Effector CD8-positive, alpha-beta T cell (primary cell): ENCODE data around the gene SERTAD1.
"Not testable (repeated sequence)": the region's sequence is repeated elsewhere in the genome, so short reads cannot be mapped to it uniquely, and the experiment has no call there.

Experiments
- DNase-seq: peaks from one replicate; lab custom pipeline; 2025; lab: John Stamatoyannopoulos, UW

SERTAD1 gene

DNA sequence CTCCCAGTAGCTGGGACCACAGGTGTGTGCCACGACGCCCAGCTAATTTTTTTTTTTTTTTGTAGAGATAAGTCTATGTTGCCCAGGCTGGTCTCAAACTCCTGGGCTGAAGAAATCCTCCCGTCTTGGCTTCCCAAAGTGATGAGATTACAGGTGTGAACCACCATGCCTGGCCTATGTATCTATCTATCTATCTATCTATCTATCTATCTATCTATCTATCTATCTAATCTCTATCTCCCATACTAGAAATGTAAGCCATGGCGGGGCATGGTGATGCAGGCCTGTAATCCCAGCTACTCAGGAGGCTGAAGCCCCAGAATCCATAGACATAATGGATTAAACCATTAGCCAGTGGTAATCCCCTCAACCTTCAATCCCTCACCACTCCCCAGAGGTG, 24.9 kb upstream of the SERTAD1 start:
- DNase-seq = no peak

DNA sequence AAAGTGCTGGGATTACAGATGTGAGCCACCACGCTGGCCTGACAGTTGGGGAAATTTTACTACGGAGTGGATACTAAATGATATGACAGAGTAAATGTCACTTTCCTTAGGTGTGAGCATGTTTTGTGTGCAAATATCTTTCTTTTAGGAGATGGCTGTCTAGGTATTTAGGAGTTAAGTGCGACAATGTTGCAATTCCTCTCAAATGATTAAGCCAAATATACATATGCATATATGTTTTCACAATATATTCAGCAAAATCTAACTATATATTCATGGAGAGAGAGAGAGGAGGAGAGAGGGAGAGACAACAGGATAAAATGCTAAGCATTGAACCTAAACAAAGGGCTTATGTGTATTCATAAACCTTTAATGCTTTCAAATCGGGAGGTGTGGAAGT, 23.7 kb upstream of the SERTAD1 start:
- no peak for DNase-seq

DNA sequence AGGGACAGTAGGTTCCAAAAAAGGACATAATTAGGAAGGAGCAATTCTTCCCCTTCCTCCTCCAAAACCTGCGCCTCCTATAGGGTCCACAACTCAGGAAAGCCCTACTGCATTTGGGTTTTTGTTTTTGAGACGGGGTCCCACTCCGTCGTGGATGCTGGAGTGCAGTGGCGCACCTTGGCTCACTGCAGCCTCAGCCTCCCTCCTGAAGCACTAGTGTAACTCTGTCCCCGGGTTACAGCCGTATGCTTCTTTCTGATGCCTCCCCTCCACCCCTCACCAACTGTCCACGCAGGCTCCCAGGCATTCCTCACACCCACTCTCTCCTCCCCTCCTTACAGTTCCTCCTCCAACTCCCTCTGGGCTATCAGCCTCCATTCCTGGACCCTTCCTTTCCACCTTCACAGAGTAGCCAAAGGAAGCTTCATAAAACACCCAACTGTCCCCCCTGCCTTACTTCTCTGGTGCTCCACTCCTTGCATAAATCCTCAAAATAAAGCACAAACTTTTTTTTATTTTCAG, 20.5 kb upstream of the SERTAD1 start:
- DNase-seq = no peak

DNA sequence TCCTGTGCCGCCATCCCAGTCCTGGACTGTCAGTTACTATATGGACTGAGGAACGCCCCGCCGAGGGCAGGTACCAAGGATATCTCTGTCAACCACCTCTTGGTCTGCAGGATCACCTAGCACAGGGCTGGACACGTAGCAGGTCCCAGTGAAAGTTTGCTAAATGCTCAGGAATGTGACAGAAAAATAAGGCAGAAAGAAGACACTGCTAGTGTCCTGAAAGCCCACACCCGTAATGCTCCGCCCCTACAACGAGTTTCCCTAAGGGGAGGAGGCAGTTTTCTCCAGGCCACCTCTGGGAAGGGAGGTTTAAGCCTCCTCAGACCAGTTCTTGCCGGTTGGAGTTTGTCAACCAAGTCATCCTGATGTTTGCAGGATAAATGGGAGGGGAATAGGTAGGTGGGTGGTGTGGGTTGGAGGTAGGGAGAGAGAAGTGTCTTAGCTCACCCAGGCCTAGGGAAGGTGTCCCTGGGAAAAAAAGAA, 20.0 kb upstream of the SERTAD1 start:
- DNase-seq = no peak

DNA sequence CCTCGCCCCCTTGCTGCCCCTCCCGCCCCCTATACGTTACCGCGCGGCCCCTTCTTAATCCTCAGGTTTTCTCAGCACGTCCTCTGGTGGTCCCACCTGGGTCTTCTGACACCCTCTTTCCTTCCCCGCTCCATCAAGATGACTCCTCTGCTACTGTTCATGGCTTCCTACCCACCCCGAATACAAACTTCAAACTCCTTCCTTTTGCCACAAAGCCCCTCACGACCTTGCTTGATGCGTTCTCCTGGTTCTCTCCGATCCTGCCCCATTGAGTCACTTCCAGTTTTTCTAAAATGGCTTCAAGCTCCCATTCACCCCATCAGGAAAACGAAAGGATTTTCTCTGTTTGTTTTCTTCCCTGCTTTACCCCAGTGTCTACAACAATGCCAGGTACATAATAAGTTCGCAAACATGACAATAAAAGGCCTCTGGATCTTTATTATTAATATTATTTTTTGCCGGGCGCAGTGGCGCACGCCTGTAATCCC, 19.1 kb upstream of the SERTAD1 start:
- no peak for DNase-seq

DNA sequence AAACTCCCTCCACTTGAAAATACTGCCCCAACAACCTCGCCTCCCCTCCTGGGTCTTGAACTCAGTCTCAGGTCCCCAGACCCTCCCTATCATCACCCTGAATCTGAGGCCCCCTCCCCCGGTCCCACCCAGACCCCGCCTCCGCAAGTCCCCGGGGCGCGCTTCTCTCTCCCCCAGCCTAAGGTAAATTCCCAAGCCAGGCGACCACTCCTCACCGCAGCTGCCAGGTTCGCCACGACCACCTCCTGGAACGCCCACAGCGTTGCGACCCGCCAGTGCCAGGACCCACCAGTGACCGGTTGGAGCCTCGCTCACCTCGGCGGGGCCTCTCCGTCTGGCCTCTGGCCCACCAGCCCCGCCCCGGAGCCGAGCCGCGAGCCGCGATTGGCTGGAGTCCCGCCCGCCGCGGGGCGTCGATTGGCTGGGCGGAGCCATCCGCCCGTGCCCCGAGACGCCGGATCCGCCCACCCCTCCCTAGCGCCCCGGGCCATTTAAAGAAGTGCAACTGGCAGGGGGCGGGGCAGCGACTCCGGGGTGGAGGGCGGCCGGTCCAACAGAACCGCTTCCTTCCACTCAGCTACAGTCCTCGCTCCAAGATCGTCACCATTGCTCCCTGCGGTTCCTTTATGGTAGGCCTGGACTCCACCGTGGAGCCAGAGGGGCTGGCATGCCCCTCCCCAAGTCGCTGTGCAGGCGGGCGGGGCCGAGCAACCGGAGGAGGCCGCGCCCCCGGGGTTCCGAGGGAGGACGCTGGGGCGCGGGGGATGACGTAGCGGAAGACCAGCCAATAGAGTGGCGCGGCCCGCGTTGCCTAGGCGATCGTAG, 18.4 kb upstream of the SERTAD1 start, which contains the start of gene SERTAD3:
Gene SERTAD3 (minus strand): TSS at position 336 of the 825 bp plus-strand sequence. CDS start 2,255 bp downstream, outside the sequence.
- peak; percentile 95 for DNase-seq

DNA sequence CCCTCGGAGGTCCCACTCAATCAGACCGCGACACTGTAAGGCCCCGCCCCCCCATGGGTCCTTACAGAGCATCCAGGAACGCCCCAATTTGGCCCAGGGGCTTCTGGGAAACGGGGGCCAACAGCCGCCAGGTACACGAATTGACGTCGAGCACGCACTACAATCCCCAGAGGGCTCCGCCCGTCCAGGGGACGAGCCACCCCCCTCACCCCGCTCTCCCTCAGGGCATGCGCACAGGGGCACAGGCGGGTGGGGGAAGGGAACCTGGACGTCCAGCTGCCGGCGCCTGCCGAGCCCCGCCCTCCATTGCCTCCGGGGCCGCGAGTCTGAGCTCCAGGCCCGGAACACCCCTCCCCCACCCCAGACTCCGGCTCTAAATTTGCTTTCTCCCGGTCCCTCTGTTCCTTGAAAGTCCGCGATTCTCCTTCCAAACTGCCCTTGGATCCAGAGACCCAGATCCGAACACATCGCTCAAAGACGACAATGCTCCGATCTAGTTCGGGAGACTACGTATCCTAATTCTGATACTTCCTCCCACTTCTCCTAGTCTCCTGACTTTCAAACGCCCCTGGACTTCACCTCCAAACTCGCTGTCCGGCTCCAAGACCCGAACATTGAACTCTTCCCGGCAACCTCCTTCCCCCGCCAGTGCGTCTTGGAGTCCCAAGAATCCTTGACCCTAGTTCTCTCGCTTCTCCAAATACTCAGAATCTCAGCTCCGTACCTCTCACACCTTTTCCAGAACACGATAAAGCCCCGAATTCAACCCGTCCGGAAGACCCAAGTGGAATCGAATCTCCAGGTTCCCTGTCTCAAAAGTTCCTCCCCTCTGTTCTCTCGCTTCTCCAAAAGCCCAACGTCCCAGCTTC, 17.6 kb upstream of the SERTAD1 start:
- DNase-seq = peak; percentile 99

DNA sequence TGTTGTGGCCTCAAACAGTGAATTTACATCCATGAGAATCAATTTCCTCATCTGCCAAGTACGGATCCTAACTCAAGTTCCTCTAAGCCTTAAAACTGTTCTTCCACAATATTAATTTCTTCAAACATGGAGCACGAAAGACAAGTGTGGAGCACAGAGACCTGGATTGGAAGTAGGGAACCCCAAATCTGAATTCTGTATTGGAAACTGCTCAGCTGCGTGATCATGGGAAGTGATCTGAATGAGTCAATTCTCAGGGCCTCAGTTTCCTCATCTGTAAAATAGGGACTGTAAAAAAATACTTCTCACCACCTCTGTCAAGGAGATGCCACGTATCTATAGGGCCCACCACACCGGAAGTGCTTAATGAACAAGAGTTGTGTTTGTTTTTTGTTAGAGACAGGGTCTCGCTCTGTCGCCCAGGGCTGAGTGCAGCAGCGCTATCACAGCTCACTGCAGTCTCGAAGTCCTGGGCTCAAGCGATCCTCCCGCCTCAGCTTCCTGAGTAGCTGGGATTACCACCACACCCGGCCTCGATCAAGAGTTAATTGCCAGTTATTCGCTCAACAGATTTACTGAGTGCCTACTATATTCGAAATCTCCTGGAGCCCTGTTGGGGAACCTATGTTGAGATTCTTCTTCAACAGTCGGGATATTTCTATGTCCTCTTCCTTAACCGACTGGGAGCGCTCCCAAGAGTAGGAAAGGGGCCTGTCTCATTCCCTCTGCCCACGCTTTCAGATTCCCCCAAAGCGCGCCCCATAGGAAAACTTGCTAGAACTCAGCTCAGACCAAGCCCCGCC, 16.7 kb upstream of the SERTAD1 start:
- no peak for DNase-seq

DNA sequence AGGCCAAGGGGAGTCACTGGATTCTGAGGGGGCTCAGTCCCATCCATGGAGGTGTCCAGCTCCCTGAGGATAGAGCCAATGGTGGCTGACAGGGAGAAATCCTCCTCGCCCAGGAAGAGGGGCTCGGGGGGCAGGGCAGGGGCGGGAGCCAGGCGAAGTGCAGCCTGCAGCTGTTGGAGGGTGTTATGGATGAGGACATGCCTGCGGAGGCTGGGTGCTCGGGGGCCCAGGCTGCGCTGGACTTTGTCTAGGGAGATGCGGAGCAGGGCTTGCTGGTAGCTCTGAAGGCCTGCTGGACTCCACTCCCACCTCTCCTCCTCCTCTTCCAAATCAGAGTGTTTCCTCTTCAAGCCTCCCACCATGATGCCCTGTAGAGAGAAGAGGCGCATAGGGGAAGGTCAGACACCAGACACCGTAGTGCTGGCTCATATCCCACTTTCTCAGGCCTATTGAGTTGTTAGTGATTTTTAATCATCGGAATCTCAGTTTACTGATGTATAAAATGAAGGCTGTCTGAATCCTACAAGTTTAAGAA, 16.0 kb upstream of the SERTAD1 start:
- DNase-seq = no peak

DNA sequence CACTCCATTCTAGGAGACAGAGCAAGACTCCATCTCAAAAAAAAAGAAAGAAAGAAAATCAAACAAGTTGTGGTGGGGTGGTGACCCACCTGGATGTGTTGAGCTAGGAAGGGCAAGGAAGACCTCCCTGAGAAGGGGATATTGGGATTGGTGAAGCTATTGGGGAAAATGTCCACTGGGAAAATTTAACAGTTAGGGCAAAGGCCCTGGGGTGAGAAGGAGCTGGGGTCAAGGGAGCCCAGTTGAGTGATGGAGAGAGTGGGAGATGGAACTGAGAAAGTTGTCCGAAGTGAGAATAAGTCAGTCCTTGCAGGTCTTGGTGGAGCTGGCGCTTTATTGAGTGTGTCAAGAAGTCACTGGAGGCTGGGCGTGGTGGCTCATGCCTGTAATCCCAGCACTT, 12.5 kb upstream of the SERTAD1 start:
- no peak for DNase-seq

DNA sequence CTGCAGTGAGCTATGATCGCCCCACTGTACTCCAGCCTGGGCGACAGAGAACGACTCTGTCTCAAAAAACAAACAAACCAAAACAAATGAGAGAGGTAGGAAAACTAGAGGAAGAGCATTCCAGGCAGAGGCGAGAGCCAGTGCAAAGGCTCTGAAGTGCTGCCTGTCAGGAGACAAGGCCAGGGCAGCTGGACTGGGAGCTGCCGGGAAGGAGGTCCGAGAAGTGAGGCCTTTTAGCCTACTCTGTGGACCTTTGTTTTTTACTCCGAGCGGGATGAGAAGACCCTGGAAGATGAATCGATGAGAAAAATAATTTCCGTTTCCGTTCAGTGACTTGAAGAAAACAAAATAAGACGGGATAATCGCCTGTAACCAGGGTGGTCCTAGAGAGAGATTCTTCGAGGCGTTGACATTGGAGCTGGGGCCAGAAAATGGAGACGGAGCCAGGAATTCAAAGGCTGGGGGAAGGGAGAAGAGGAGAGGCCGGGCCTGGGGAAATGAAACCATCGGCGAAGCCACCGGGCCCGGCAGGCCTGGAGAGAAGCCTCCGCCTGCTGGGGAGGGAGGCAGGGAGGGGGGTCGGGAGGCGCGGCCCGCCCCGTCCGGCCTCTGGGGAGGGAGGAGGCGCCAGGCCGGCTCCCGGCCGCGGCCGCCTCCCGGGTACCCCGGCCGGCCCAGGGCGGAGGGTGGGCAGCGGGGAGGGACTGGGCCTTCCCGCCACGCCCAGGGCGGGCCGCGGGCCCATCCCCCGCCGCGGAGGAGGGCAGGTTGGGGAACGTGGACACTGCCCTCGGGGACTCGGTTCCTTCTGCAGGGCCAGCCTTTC, 7.8 kb upstream of the SERTAD1 start:
- peak; percentile 24 for DNase-seq

DNA sequence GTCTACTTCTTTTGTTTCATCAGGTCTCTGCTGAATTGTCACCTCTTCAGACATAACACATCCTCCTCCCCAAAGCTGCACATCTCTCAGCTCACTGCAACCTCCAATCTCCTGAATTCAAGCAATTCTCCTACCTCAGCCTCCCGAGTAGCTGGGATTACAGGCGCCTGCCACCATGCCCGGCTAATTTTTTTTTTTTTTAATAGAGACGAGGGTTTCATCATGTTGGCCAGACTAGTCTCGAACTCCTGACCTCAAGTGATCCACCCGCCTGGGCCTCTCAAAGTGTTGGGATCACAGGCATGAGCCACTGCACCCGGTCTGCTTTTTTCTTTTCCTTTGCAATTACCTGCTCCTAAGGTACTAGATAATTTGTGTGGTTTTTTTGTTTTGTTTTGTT, 7.0 kb upstream of the SERTAD1 start:
- DNase-seq = not testable (repeated sequence)

DNA sequence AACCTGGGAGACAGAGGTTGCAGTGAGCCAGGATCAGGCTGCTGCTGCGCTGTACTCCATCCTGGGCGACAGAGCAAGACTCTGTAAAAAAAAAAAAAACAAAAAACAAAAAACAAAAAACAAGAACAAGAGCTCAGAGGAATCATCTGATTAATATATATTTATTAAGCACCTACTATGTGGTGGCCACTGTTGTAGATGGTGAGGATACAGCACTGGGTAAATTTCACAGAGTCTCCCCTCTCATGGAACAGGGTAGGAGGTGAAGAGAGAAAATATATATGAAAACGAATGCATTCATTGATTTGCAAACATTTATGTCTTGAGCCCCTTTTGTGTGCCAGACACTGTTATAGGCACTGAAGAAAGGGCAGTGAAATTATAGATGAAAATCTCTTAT, 5.9 kb upstream of the SERTAD1 start:
- no peak for DNase-seq

DNA sequence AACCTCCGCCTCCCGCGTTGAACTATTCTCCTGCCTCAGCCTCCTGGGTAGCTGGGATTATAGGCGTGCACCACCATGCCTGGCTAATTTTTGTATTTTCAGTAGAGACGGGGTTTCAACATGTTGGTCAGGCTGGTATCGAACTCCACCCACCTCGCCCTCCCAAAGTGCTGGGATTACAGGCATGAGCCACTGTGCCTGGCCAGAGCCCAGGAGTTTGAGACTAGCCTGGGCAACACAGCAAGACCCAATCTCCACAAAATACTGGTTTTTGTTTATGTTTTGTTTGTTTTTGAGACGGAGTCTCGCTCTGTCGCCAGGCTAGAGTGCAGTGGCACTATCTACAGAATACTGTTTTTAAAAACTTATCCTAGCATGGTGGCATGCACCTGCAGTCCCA, 4.5 kb upstream of the SERTAD1 start:
- not testable (repeated sequence) for DNase-seq

DNA sequence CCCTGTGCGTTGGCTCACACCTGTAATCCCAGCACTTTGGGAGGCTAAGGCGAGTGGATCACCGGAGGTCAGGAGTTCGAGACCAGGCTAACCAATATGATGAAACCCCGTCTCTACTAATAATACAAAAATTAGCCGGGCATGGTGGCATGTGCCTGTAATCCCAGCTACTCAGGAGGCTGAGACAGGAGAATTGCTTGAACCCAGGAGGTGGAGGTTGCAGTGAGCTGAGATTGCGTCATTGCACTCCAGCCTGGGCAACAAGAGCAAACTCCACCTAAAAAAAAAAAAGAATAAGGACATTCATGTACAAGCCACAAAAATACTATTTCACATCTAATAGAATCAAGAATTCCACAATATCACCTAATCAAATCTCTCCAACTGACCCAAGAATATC, 2.4 kb upstream of the SERTAD1 start:
- DNase-seq = not testable (repeated sequence)

DNA sequence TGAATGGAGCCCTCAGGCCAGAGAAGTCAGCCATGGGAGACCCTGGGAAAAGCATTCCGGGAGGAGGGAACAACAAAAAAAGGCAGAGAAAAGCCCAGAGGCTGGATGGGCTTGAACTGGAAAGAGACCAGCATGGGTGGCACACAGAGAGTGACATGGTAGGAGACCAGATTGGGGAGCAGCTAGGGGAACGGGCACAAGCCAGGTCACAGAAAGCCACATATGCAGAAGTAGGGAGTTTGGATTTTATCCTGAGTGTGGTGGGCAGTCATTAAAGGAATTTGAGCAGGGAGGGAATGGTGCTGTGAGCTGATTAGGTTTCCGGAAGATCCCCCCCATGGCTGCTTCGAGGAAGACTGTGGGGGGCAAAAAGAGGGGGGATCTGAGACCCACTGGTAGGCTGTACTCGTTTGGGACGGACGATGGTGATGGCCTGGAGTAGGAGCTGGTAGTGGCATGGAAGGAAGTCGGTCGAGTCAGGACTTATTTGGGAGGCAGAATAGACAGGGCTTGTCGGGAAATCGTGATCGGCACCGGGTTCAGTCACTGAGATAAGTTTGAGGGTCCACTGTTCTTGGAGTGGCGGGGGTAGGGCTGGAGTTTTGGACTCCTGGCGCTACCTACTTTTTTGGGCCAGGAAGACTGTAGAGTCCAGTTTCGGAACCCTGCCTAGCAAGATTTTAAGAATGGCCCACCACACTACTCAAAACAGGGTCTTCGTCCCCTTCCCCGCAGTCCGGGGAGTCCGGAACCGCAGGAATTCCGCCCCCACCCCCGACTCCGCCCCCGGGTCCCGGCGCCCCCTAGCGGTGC, 949 bp downstream of the SERTAD1 start:
- no peak for DNase-seq

DNA sequence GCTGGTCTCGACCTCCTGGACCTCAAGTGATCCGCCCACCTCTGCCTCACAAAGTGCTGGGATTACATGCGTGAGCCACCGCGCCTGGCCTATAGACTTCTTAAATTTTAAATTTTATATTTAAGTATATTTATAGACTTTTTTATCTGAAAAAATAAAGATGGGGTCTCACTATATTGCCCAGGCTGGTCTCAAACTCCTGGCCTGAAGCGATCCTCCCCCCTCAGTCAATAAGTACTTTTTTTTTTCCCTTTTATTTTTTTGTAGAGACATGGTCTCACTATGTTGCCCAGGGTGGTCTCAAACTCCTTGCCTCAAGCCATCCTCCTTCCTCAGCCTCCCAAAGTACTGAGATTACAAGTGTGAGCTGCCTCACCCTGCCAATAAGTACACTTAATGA, 1.9 kb downstream of the SERTAD1 start:
- DNase-seq = no peak

DNA sequence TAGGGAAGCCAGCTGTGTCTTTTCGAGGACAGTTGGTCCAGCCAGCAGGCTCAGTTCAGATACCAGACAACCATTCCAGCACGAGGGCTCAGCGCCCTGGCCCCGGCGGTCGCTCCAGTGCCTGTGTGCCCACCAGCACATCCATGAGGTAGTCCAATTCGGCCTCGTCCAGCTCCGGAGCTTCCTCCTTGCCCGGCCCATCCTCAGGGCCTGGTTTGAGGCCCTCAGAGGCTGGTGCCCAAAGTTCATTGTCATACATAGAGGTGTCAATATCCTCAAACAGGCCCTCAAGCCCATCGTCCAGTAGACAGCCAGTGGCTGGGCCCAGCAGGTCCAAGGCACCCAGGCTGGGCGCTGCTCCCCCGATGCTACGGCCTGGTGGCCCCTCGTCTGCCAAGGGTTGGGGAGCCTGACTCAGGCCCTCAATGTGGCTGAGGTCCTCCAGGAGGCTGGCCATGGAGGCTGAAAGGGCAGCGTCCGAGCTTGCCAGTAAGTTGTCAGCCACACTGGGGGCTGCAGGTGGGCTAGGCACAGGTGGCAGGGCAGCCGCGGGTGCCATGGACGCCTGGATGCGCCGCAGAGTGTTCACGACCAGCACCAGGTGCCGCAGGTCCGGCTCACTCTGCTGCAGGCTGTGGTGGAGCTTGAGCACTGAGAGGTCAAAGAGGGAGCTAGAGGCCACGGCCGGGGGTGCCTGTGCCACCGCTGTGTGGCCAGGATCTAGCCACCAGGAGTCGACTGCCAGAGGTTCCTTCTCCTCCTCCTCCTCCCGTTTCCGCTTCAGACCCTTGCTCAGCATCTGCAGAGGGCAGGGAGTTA, 2.8 kb downstream of the SERTAD1 start:
- DNase-seq = no peak
